Neural cell (in vitro differentiated cells): ENCODE results near the gene ZDHHC8. TPM values are rescaled to one million over a fixed set of nuclear protein-coding genes. Genes with fewer than 3 reads are reported as not detected.

Experiments used
- H2AFZ ChIP-seq: fragments of 200-600, 300-800 bp; sonication (generic), shearing (Covaris generic); 2 replicates; pipeline ENCODE4 v1.6.0; 2014; ENCODE audit warnings: low read depth, mild to moderate bottlenecking, antibody characterized with exemption, low read length, moderate library complexity
- H3F3A ChIP-seq: fragments of 200-600 bp; shearing (Covaris generic); 2 replicates; pipeline ENCODE4 v1.6.1; 2016; ENCODE audit warnings: mild to moderate bottlenecking, moderate library complexity, mixed read lengths, antibody characterized with exemption, low read length; ENCODE audit not compliant: insufficient read depth, poor library complexity, severe bottlenecking
- H3K27ac ChIP-seq: fragments of 200-600, 300-800 bp; sonication (generic), shearing (Covaris generic); 2 replicates; pipeline ENCODE4 v1.5.1; 2014; ENCODE audit warnings: mild to moderate bottlenecking, low read length, moderate library complexity
- H3K27me3 ChIP-seq: fragments of 300-800, 200-600 bp; sonication (generic), shearing (Covaris generic); 2 replicates; pipeline ENCODE4 v1.6.0; 2014; ENCODE audit warnings: mild to moderate bottlenecking, low read depth, low read length, moderate library complexity; ENCODE audit not compliant: insufficient read depth
- H3K36me3 ChIP-seq: fragments of 300-800, 200-600 bp; sonication (generic), shearing (Covaris generic); 2 replicates; pipeline ENCODE4 v1.5.1; 2014; ENCODE audit warnings: mild to moderate bottlenecking, antibody characterized with exemption, low read length, moderate library complexity; ENCODE audit not compliant: insufficient read depth
- H3K4me2 ChIP-seq: fragments of 300-800, 200-600 bp; sonication (generic), shearing (Covaris generic); 2 replicates; pipeline ENCODE4 v1.6.0; 2014; ENCODE audit warnings: mild to moderate bottlenecking, low read length
- H3K4me3 ChIP-seq: fragments of 300-800, 200-600 bp; sonication (generic), shearing (Covaris generic); 2 replicates; pipeline ENCODE4 v1.5.1; 2014; ENCODE audit warnings: mild to moderate bottlenecking, low read length, moderate library complexity
- H3K79me2 ChIP-seq: fragments of 200-600 bp; shearing (Covaris generic); replicated peaks from 2 replicates; pipeline ENCODE4 v1.6.0; 2014; ENCODE audit warnings: mild to moderate bottlenecking, low read length, moderate library complexity; ENCODE audit not compliant: insufficient read depth
- H3K9ac ChIP-seq: fragments of 300-800, 200-600 bp; sonication (generic), shearing (Covaris generic); 2 replicates; pipeline ENCODE4 v1.6.1; 2016; ENCODE audit warnings: mild to moderate bottlenecking, low read length, mixed read lengths
- H3K9me2 ChIP-seq: fragments of 200-600 bp; shearing (Covaris generic); 2 replicates; pipeline ENCODE4 v1.6.1; 2016; ENCODE audit warnings: mild to moderate bottlenecking, low read length, mixed read lengths; ENCODE audit not compliant: insufficient read depth
- H3K9me3 ChIP-seq: fragments of 200-600, 300-800 bp; sonication (generic), shearing (Covaris generic); 2 replicates; pipeline ENCODE4 v1.6.1; 2016; ENCODE audit warnings: mild to moderate bottlenecking, mixed run types, low read length, moderate library complexity, mixed read lengths
- H4K20me1 ChIP-seq: fragments of 200-600 bp; shearing (Covaris generic); 2 replicates; pipeline ENCODE4 v1.6.1; 2016; ENCODE audit warnings: mild to moderate bottlenecking, mixed run types; ENCODE audit not compliant: insufficient read depth
- EP300 ChIP-seq: fragments of 450-650 bp; conservative IDR thresholded peaks from 2 replicates; pipeline ENCODE4 v1.6.1; 2014; ENCODE audit warnings: antibody characterized with exemption, mild to moderate bottlenecking, moderate library complexity; ENCODE audit not compliant: poor library complexity, severe bottlenecking
- EZH2 ChIP-seq: fragments of 200-600, 300-800 bp; shearing (Covaris generic), sonication (generic); IDR thresholded peaks from 2 replicates; pipeline ENCODE4 v1.6.1; 2014; ENCODE audit warnings: antibody characterized with exemption, low read length, borderline replicate concordance, mild to moderate bottlenecking; ENCODE audit not compliant: insufficient read depth, poor library complexity, severe bottlenecking
- MXI1 ChIP-seq: fragments of 450-650 bp; conservative IDR thresholded peaks from 2 replicates; pipeline ENCODE4 v1.6.1; 2014; ENCODE audit warnings: antibody characterized with exemption, mild to moderate bottlenecking; ENCODE audit not compliant: poor library complexity, severe bottlenecking
- POLR2AphosphoS5 ChIP-seq: IDR thresholded peaks from 2 replicates; pipeline ENCODE4 v1.6.1; 2012
- RAD21 ChIP-seq: fragments of 450-650 bp; conservative IDR thresholded peaks from 2 replicates; pipeline ENCODE4 v1.6.1; 2014; ENCODE audit warnings: antibody characterized with exemption, mild to moderate bottlenecking, moderate library complexity
- SMC3 ChIP-seq: fragments of 450-650 bp; conservative IDR thresholded peaks from 2 replicates; pipeline ENCODE4 v1.6.1; 2014; ENCODE audit warnings: antibody characterized with exemption, mild to moderate bottlenecking, moderate library complexity; ENCODE audit not compliant: poor library complexity
- TAF1 ChIP-seq: IDR thresholded peaks from 2 replicates; pipeline ENCODE4 v1.6.1; 2012; ENCODE audit warnings: low read depth
- polyA plus RNA-seq: library from polyadenylated mRNA; depleted of rRNA; stranded (reverse); fragments of >200 nt; gene quantifications from 2 replicates; pipeline ENCODE4 v1.2.3, GENCODE V29; 2014
- TF ChIP-seq, protein P1 (sequence below): fragments of 450-650 bp; IDR thresholded peaks from 2 replicates; pipeline ENCODE4 v1.5.1; 2014; ENCODE audit warnings: antibody characterized with exemption, mild to moderate bottlenecking, moderate library complexity; ENCODE audit not compliant: poor library complexity, severe bottlenecking
- TF ChIP-seq, protein P2 (sequence below): IDR thresholded peaks from 2 replicates; pipeline ENCODE4 v1.6.1; 2012; ENCODE audit warnings: borderline replicate concordance

The ZDHHC8 gene
- polyA plus RNA-seq, 1 donor from 2014 or later = 4.5 TPM

GRCh38 chr22:20165913-20166312 lies 34.3 kb downstream of the ZDHHC8 start:
- H3F3A ChIP-seq = no peaks in the 10 kb centered on the region
- no peaks in the 10 kb centered on the region for H4K20me1 ChIP-seq
- H3K9me3 ChIP-seq = no peaks in the 10 kb centered on the region
- TF ChIP-seq SMC3 (no peak), POLR2AphosphoS5 (no peak)
- no peak overlapping the region for H3K27ac ChIP-seq
- no peak overlapping the region for H2AFZ ChIP-seq
- no peak overlapping the region for H3K4me3 ChIP-seq
- H3K27me3 ChIP-seq = no peaks in the 10 kb centered on the region
- no peak overlapping the region for H3K9ac ChIP-seq
- H3K36me3 ChIP-seq = no peaks in the 10 kb centered on the region
- H3K79me2 ChIP-seq = no peaks in the 10 kb centered on the region
- no peak overlapping the region for H3K4me2 ChIP-seq
- H3K9me2 ChIP-seq = no peaks in the 10 kb centered on the region

DNA sequence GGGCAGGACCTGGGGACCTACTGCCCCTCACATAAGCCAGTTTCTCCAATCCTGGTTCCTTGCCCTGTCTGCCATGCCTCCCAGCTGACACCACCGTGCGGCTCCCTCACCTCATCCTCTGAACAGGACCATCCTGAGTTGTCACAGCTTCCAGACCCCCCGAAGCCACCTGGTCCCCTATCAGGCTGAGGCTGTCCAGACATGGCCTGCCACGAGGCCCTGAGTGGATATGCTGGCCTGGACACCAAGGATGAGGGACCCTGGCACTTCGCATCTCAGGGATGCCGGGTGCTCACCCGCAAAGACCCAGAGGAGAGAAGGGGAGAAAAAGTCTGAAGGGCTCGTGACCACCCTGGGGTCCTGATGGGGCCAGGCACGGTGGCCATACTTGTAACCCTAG lies 35.1 kb downstream of the ZDHHC8 start:
- Histone ChIP-seq H3K27ac (no peak overlapping the region), H4K20me1 (no peaks in the 10 kb centered on the region), H3F3A (no peaks in the 10 kb centered on the region), H3K27me3 (no peaks in the 10 kb centered on the region), H3K9me3 (no peaks in the 10 kb centered on the region), H3K36me3 (no peaks in the 10 kb centered on the region), H3K4me2 (no peak overlapping the region), H3K9me2 (no peaks in the 10 kb centered on the region), H2AFZ (no peak overlapping the region), H3K9ac (no peak overlapping the region), H3K79me2 (no peaks in the 10 kb centered on the region), H3K4me3 (no peak overlapping the region)
- TF ChIP-seq RAD21 = no peak
- TF ChIP-seq EP300 = no peak
- no peak for TF ChIP-seq MXI1
- TF ChIP-seq POLR2AphosphoS5 = no peak
- TF ChIP-seq, protein P1, sequence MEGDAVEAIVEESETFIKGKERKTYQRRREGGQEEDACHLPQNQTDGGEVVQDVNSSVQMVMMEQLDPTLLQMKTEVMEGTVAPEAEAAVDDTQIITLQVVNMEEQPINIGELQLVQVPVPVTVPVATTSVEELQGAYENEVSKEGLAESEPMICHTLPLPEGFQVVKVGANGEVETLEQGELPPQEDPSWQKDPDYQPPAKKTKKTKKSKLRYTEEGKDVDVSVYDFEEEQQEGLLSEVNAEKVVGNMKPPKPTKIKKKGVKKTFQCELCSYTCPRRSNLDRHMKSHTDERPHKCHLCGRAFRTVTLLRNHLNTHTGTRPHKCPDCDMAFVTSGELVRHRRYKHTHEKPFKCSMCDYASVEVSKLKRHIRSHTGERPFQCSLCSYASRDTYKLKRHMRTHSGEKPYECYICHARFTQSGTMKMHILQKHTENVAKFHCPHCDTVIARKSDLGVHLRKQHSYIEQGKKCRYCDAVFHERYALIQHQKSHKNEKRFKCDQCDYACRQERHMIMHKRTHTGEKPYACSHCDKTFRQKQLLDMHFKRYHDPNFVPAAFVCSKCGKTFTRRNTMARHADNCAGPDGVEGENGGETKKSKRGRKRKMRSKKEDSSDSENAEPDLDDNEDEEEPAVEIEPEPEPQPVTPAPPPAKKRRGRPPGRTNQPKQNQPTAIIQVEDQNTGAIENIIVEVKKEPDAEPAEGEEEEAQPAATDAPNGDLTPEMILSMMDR = no peak
- TF ChIP-seq TAF1 = no peak
- TF ChIP-seq, protein P2, sequence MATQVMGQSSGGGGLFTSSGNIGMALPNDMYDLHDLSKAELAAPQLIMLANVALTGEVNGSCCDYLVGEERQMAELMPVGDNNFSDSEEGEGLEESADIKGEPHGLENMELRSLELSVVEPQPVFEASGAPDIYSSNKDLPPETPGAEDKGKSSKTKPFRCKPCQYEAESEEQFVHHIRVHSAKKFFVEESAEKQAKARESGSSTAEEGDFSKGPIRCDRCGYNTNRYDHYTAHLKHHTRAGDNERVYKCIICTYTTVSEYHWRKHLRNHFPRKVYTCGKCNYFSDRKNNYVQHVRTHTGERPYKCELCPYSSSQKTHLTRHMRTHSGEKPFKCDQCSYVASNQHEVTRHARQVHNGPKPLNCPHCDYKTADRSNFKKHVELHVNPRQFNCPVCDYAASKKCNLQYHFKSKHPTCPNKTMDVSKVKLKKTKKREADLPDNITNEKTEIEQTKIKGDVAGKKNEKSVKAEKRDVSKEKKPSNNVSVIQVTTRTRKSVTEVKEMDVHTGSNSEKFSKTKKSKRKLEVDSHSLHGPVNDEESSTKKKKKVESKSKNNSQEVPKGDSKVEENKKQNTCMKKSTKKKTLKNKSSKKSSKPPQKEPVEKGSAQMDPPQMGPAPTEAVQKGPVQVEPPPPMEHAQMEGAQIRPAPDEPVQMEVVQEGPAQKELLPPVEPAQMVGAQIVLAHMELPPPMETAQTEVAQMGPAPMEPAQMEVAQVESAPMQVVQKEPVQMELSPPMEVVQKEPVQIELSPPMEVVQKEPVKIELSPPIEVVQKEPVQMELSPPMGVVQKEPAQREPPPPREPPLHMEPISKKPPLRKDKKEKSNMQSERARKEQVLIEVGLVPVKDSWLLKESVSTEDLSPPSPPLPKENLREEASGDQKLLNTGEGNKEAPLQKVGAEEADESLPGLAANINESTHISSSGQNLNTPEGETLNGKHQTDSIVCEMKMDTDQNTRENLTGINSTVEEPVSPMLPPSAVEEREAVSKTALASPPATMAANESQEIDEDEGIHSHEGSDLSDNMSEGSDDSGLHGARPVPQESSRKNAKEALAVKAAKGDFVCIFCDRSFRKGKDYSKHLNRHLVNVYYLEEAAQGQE = no peak
- TF ChIP-seq SMC3 = no peak
- TF ChIP-seq EZH2 = no peak
